H1 (cell line): ENCODE results near the gene RENBP.

Experiments used
- POLR2A ChIP-seq, 2 experiments: IDR thresholded peaks; 1 replicate in 1 of 2; 2 replicates in 1 of 2; pipeline ENCODE4 v1.6.1; 2011; ENCODE audit warnings: low read depth in 2 of 2, low read length in 2 of 2, mild to moderate bottlenecking in 2 of 2; ENCODE audit errors: control extremely low read depth in 1 of 2
- POLR2AphosphoS5 ChIP-seq: IDR thresholded peaks from 2 replicates; pipeline ENCODE4 v1.6.1; 2011; ENCODE audit warnings: low read depth, low read length
- TAF1 ChIP-seq: IDR thresholded peaks from 2 replicates; pipeline ENCODE4 v1.6.1; 2011; ENCODE audit warnings: mild to moderate bottlenecking, low read depth, low read length

DNA sequence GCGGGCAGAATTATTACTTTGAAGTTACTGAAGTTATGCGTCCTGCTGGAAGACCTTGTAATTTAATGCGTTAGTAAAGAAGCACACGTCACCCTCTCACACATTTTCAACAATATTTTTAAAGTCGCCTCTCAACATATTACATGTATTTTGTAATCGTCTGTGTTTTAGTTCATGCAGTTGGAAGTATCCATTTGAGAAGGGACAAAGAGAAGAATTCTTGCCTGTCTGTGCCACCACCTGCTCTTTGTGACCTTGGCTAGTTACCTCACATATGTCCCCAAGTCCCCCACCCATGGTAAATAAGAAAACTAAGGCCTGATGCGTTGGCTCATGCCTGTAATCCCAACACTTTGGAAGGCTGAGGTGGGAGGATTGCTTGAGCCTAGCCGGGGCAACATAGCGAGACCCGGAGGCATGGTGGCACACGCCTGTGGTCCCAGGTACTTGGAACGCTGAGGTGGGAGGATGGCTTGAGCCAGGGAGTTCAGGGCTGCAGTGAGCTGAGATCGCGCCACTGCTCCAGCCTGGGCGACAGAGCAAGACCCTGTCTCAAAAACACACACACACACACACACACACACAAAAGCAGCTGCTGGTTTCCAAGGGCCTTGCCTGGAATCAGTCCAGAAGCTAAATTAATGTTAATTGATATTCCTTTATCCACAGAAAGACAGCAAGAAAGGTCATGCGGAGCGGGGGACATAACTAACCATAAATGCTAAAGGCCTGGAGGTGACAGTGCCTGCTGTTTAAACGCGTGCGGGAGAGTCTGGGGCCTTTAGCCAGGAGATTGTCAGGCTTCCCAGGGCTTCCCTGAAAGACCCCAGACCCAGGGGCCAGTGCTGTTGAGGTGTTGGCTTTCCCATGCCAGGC, 28.9 kb upstream of the RENBP start:
- TF ChIP-seq TAF1 (no peak), POLR2A (IDR thresholded peaks at IDR 0.05; ENCODE audit: control extremely low read depth in 1 of 2, low read depth in 2 of 2, low read length in 2 of 2) (no peak), POLR2AphosphoS5 (no peak)
